Activated CD4-positive, alpha-beta T cell treated with anti-CD3 and anti-CD28 coated beads, Interleukin-2, amount 50 U/mL, for 4 hours (primary cell): Measurements from ENCODE around the gene SPAG17.
A peak's percentile ranks its signal among the peaks of the same experiment; 100 is the strongest.
"Not testable (repeated sequence)": the region's sequence is repeated elsewhere in the genome, so short reads cannot be mapped to it uniquely, and the experiment has no call there.

ENCODE experiments used
- DNase-seq, 2 experiments: peaks; one replicate each; pipeline ENCODE4 v3.0.0-alpha.2; 2020

The SPAG17 gene

DNA sequence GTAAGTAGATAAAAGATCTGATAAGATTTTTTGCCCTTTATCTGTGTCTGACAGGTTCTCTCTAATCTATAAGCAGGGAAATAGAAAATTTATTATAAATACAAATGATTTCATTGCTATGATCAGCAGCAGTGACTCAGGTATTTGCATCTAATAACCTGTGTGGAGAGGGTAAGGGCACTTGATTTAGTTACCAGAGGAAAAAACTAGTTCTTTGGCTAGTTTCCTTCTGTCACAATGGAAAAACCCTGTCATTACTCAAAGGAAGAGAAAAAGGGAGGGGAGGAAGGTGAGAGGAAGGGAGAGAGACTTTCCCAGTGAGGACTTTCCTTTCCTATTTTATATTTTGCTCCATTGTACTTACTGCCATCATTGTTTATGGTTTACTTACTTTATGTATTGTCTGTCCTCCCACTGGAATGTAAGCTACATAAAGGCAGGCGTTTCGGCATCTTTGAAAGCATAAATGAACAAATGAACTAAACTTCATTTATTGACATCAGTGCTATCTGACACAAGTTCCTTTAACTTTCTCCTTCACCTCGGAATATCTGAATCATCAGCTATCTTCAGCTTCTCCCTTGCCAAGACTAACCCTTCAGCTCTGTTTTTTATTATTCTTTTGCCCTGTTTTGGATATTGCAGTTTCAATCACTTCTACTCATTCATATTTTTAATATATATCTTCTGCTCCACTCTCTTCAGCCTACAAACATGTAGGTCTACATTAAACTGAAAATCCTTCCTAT lies 220.6 kb downstream of the SPAG17 start:
- DNase-seq: no peak

DNA sequence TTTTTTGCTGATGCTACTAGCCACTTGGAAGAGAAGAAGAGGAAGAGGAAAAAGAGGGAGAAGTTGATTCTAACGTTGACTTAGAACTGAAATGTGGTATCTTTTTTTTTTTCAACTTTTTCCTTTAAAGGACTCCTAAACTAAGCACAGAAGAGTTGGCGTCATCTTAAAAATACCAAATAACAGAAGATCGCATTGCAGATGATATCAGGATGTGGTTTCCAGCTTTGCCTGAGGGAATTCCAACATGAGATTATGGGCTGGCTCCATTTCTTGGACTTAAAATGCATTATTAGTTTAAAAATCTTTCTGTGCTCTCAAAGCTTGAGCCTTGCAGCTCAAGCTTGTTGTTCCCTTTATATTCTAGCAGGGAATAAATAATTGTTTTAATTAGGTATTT lies 225.7 kb downstream of the SPAG17 start:
- DNase-seq: no peak

DNA sequence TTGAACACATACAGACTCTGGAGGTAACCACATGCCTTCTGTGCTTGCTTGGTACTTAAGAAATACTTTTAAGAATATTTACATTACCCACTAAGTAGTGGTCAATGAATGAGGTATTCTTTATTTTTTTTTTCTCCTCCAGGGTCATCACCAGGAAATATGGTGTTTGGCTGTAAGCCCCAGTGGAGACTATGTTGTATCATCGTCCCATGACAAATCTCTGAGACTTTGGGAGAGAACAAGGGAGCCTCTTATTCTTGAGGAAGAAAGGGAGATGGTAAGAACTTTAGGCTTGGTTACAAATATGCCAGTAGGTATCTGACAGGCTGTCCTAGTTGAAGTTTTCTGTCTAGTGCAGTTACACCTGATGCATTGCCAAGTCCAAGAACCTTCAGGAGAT lies 232.6 kb downstream of the SPAG17 start:
- no peak for DNase-seq

DNA sequence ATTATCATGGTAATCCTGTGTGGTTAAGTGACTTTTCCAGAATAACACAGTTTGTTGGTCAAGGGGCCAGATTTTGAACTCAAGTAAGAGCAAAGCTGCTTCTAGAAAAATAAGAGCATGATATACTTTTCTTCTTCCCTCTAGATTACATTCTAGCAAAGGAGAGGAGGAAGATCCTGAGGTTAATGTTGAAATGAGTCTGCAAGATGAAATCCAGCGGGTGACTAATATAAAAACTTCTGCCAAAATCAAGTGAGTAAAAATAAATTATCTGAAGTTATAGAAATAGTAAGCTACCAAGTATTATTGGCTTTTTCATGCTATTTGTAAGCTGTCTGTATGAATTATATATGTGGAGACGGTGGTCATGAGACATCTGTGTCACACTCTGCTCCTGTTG lies 242.7 kb downstream of the SPAG17 start:
- DNase-seq: no peak

DNA sequence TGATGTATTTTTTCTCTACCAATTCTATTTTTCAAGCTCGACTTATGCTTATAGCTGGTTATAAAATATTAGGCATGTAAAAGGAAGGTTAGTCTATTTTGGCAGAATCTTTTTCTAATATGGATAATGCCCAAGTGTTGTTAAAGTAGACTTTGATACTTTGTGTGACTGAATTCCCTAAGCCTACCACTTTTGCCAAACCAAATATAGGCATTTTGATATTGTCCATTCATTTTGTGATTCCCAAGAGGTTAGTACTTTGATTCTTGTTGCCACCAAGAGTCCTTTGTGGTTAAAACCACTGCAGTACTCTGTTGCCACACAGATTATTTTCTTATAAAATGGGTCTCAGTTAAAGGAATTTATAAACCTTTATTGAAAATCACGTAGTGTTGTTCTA lies 251.3 kb downstream of the SPAG17 start:
- DNase-seq: no peak

DNA sequence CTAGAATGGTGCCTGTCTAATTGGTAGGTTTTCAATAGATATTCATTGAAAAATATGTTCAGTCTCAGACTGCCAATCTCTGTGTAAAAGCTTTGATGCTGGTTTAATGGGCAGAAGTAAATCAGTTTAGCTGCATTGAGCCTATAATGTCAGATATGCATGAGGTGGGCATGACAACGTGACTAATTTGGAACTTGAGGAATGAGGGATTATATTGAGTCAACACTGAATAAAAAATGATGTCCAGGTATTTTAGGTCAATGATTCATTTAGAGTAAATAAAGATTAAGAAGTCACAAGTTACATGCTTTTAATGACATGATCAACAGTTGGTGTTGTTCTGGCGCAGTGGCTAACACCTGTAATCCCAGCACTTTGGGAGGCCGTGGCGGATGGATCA lies 252.5 kb downstream of the SPAG17 start:
- no peak for DNase-seq

DNA sequence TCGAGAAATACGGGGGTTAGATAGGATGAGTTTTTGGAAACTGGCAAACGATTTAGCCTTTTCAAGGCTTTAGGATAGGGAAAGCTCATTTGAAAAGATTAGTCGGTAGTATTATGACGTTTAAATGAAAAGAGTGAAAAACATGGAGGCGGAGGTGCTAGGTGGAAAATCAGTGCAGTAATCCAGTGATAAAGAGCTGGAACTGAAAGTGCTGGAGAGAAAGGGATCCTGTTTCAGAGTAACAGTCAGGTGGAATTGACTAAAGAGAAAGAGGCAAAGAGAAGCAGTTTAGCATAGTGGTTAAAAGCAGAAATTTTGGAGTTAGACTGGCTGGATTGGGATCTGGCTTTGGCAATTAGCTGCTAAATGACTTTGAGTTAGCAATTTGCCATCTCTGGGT lies 254.5 kb downstream of the SPAG17 start:
- no peak for DNase-seq

DNA sequence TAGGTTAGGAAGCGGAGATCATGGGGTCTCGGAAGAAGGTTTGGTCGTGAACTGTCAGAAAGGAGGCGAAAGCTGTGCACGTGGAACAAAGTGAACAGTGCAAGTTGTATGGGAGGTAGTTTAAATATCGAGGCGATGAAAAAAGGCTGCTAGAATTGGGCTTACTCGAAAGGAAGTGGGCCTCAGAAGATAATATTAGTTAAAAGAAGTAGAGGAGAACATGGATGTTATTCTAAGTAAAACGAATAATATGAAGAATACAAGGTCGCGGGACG lies 254.9 kb downstream of the SPAG17 start:
- DNase-seq: peak in 1 of 2 experiments; percentile 0

DNA sequence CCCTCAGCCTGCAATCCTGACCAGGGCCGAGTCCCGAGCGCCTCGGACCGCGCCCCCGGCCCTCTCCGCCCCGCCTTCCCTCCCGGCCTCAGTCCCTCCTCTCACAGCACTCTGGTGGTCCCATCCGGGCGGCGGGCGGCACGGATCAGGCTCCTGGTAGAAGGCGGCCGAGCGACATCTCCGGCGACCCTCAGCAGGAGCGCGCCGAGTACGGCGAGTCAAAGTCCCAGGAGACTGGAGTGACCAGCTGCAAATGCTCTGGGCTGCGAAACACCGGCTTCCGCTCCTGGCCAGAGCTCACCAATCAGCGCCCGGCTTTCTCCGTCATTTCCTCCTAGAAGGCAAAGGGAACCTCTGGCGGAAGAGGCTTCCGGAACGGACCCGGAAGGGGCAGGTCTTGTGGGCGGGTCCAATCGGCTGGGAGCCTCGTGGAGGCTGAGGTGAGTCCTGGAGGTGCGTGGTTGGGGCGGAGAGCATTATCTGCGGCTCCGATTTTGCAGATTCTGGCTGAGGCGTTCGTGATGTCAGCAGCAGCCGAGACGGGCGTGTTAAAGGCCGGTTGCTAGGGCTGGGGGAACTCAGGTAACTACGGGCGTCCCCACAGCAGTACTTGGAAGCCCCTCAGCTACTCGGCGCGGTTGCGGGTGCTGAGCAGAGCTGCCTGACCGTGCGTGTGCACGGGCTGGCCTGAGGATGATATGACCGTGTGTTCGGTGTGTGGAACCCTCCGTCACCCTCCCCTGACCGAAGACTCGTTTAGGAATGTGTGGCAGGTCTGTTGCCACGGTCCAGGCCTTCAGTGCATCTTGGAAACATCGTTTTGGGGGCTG lies 255.5 kb downstream of the SPAG17 start, which contains the start of the genes GDAP2 and WDR3:
TSS of gene GDAP2 (minus strand) at position 279 of the 830 bp plus-strand sequence. CDS start 9,264 bp downstream, outside the sequence.
TSS of gene WDR3 (plus strand) at position 397 of the 830 bp plus-strand sequence. CDS start 3,581 bp downstream, outside the sequence.
- peak; percentile 95 for DNase-seq

DNA sequence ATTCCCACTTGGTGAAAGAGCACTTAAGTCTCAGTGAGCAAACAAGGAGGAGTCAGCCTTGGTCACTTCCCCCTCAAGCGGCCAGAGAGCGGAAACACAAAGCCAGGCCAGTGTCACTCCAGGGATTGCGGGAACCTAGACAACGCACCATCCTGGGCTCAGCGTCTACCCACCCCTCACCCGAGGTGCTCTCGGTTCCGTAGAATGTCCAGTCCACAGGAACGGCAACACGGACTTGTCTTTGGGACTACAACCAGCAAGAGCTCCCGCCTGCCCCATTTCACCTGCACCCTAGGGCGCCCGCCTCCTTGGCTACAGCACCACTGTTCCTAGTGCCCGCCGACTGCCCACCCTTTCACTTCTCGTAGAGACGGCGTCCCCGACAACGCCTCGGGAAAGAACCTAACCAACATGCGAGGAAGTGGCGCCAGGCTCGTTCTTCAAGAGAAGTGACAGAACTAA lies 256.1 kb downstream of the SPAG17 start:
- peak; percentile 16 to 26 for DNase-seq

DNA sequence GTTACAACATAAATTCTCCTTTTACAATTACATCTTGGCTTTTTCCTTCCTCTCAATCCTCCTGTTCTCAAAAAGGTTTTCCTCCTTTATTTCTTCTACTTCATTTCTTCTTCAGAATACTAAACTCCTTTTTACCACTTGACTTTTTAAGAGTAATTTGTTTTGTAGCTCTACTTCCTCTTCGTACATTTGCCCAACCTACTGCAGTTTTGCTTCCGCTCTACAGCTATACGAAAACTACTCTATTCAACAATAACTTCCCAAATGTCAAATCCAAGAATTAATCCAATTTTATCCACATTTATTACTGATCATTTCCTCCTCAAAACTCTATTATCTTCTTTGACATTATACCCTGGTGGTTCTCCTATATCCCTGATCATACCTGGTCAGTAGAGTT lies 259.0 kb downstream of the SPAG17 start:
- no peak for DNase-seq

DNA sequence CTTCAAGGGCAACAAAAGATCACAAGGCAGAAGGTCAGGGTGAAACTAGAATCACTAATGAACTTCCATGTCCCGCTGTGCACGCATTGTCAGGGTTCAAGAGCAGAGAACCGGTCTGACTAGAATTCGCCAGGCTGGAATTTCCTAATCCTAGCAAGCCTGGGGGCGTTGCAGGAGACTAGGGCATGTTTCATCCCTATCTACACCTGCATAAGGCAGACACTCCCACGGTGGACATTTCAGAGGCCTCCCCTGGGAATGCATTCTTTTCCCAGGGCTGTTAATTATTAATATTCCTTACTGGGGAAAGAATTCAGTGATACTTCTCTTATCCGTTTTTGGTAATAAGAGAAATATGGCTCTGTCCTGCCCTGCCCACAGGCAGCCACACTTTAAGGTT lies 262.3 kb downstream of the SPAG17 start:
- DNase-seq: not testable (repeated sequence)

DNA sequence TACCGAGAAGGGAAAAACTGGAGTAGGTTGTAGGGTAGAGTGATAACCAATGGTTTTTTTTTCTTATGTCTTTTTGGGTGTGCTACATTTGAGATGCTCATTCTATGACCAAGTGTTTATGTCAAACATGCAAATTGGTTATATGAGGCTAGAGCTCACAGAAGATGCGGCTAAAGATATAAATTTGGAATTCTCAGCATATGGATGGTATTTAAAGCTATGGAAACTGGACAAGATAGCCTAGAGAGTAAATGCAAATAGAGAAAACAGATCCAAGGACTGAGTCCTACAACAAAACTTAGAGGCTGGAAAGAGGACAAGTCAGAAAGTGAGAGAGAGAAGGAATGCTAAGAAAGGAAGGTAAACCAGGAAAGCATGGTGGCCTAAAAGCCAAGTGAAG lies 263.0 kb downstream of the SPAG17 start:
- DNase-seq: no peak

DNA sequence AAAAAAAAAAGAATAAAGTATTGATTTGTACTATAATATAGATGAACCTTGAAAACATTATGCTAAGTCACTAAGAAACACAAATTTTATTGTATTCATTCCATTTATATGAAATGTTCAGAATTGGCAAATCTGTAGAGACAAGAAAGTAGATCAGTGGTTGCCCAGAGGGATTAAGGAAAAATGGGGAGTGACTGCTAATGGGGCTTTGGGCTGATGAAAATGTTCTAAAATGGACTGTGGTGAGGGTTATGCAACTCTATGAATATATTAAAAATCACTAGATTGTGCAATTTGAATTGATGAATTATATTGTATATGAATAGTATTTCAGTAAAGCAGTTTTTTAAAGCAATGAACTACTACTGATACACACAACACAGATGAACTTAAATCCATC lies 265.7 kb downstream of the SPAG17 start:
- DNase-seq: no peak

DNA sequence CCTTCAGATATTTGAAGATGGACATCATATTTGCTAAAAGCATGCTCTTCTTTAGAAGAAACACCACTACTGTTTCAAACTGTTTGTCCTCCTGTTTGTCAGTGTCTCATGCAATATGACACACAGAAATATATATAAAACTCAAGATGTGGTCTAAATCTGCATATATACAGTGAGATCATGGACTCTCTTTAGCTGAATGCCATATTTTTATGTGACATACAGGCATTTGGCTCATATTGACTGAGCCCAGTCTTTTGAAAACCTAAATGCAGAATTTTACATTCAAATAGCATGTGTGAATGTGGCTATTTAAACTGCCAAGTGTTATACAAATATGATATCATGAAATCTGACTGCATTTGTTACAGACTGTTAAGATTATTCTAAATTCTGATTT lies 274.0 kb downstream of the SPAG17 start:
- DNase-seq: no peak

DNA sequence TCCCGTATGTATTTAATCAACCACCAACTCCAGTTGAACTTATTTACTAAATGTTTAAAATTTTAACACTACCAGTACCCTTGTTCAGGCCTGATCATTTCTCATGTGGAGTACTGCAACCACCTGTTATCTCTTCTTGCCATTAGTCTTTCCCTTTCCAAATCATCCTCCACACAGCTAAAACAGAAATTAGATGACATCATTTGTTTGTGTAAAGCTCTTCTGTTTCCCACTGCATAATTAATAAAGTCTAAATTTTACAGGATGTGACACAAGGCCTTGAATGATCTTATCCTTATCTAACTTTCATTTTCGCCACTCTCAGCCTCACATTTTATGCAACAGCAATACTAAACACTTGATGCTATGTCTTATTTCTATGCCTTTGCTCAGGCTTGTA lies 280.0 kb downstream of the SPAG17 start:
- no peak for DNase-seq

DNA sequence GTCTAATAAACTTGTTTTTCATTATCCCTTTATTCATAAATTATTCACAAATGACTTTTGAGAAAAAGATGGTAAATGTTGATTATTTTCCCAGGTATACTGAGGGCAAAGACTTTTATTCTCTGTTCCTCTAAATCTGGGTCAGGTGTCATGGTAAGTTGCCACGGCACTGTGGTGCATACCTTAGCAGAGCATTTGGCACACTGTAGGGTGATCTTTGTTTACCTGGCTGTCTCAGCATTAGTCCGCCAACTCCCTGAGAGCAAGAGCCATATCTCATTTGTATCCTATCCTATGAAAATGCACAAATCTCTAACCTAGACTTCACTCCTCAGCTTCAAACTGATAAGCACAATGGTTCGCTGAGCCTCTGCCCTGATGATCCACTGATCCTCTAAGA lies 280.5 kb downstream of the SPAG17 start:
- no peak for DNase-seq
